ENCODE data around the gene SNX11.

DNA sequence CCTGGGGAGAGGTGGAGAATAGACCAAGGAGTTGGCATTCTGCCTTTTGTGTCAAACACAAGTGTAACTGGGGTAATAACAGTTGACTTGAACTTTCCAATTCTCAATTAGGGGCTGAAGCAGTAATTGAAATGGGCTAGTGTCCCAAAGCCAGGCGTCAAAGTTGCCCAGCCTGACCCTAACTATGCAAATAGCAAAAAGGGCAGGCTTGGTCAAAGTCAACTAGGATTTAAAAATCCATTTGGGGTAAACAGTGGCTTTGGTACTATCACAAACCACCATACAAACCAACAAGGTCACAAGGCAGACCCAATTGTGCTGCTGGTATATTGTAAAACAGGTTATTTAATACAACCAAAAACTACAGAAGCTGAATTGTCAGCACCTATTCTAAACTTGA lies 41.4 kb upstream of the SNX11 start:
- no peak for TF ChIP-seq TAF1 (IDR thresholded peaks at IDR 0.05; ENCODE audit: borderline replicate concordance, low read depth, low read length)
- TF ChIP-seq POLR2A (IDR thresholded peaks at IDR 0.05; ENCODE audit: low read depth, low read length): no peak
- TF ChIP-seq POLR2AphosphoS5 (IDR thresholded peaks at IDR 0.05; ENCODE audit: low read depth, low read length): no peak
